Endothelial cell (in vitro differentiated cells): Measurements from ENCODE around the gene SLC45A1. TPM values are rescaled to one million over a fixed set of nuclear protein-coding genes. Genes with fewer than 3 reads are reported as not detected.

Source experiments
- DNase-seq: peaks from one replicate; pipeline ENCODE4 v3.0.0; 2021; ENCODE audit warnings: low spot score
- H3K27ac Mint-ChIP-seq: one replicate; pipeline ENCODE4 v1.8.0; 2021; ENCODE audit warnings: mixed read lengths, inconsistent platforms; ENCODE audit not compliant: unreplicated experiment
- H3K27me3 Mint-ChIP-seq: one replicate; pipeline ENCODE4 v1.8.0; 2021; ENCODE audit warnings: mild to moderate bottlenecking, moderate library complexity, mixed read lengths, inconsistent platforms; ENCODE audit not compliant: unreplicated experiment
- H3K36me3 Mint-ChIP-seq: one replicate; pipeline ENCODE4 v1.8.0; 2021; ENCODE audit warnings: mild to moderate bottlenecking, low read depth, mixed read lengths, inconsistent platforms; ENCODE audit not compliant: unreplicated experiment
- H3K4me1 Mint-ChIP-seq: one replicate; pipeline ENCODE4 v1.8.0; 2021; ENCODE audit warnings: mild to moderate bottlenecking, mixed read lengths, inconsistent platforms; ENCODE audit not compliant: unreplicated experiment
- H3K4me3 Mint-ChIP-seq: one replicate; pipeline ENCODE4 v1.8.0; 2021; ENCODE audit warnings: mild to moderate bottlenecking, mixed read lengths, inconsistent platforms; ENCODE audit not compliant: unreplicated experiment
- H3K9me3 Mint-ChIP-seq: one replicate; pipeline ENCODE4 v1.8.0; 2021; ENCODE audit warnings: mixed read lengths, inconsistent platforms; ENCODE audit not compliant: unreplicated experiment
- CTCF ChIP-seq: fragments of 200-600 bp; sonication (generic); IDR thresholded peaks from one replicate; pipeline ENCODE4 v1.5.0; 2021; ENCODE audit warnings: antibody characterized with exemption; ENCODE audit not compliant: unreplicated experiment
- total RNA-seq: library from RNA; stranded (reverse); fragmentation: NEBNext Ultra II Directional; extraction: Animal tissue kit (Norgen Biotek cat#: 25700); gene quantifications from one replicate; pipeline ENCODE4 v1.2.1, GENCODE V29; 2021; ENCODE audit not compliant: unreplicated experiment

SLC45A1 gene
- total RNA-seq, 1 donor from 2014 or later: 0.62 TPM

- Mint-ChIP-seq H3K9me3 (no peaks in the 10 kb centered on the region), H3K27me3 (peaks cover 11% of the 10 kb centered on the region), H3K27ac (peak overlapping the region; percentile 72)
These were observed 45.9 kb downstream of the SLC45A1 start for GRCh38 chr1:8363767-8364301.

DNA sequence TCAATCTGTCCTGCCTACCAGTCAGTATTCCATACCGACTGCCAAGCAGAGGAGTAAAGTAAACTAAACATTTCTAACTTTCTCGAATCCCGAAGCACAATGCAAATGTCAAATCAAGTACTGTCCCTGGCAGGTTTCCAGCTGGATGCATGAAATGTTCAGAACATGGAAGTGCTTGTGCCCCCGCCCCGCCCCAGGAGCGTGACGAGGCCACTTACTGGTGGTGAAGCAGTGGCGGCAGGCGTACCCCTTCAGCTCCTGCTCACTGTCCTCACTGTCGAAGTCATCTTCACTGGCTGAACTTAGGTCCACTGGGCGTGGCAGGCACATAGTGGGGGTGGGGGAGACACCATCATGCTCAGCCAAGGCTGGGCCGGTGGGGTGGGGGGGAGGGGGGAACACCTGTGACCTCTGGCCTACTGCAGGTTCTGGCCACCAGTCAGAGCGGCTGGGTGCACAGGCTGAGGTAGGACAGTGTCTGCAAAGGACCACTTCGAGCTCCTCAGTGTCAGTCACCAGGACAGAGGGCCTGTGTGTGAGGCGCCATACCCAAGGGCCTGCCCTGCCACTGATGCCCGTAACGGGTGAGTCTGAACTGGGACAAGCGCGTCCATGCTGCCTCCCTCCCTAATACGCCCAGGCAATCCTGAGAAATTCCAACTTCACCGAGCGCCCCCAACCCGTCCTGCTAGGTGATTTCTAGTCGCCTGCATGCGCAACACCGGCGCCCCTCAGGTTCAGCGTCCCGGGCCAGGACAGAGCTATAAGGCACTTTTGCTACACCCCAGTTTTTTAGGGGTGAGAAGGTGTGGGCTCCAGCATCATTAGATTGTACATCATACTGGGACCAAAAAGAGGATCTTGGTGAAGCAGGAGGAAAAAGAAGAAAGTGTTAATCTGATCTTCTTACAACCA is 46.9 kb downstream of the SLC45A1 start:
- Mint-ChIP-seq H3K27me3 (peaks cover 7% of the 10 kb centered on the region), H3K4me3 (peak overlapping the region; percentile 13), H3K36me3 (peaks cover 21% of the 10 kb centered on the region), H3K9me3 (no peaks in the 10 kb centered on the region), H3K4me1 (peaks cover 9% of the 10 kb centered on the region), H3K27ac (no peak overlapping the region)
- no peak for TF ChIP-seq CTCF
- DNase-seq: no peak

More at GRCh38 chr1:8363767-8364301, 45.9 kb downstream of the SLC45A1 start:
- no peak for TF ChIP-seq CTCF
- no peak for DNase-seq
- Mint-ChIP-seq H3K36me3 (peaks cover 21% of the 10 kb centered on the region), H3K4me3 (no peak overlapping the region), H3K4me1 (peaks cover 9% of the 10 kb centered on the region)

- Mint-ChIP-seq H3K4me3 (peak overlapping the region; percentile 76), H3K27me3 (peaks cover 7% of the 10 kb centered on the region), H3K36me3 (peaks cover 28% of the 10 kb centered on the region), H3K9me3 (no peaks in the 10 kb centered on the region), H3K27ac (no peak overlapping the region), H3K4me1 (peaks cover 16% of the 10 kb centered on the region)
- no peak for TF ChIP-seq CTCF
- DNase-seq: no peak
These were observed 47.9 kb downstream of the SLC45A1 start for GRCh38 chr1:8365661-8366362.

DNA sequence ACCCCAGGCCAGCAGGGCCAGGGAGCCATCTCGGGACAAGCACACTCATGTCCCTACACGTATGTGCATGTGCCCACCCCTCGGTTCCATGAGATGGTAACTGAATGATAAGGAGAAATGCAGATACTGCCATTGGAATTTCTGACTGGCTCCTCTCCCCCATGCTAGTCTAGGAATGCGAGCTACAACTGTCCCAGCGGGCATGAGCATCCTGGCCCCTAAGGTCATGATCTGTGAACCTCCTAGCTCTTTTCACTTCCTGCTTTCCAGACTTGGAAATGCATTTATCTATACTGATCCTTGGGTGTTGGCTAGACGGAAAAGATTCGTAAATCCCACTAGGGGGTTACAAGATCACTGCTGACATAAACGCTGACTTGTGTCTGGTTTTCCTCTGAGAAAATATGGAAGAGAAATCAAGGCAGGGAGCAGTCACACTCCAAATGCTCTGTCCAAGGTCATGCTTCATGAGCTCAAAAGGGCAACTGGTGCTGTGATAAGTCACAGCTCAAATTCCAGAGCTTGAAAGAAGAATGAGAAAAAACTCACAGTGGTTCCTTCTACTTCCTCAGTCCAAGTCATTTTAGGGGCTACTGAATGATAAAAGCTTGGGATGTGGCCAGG is 49.8 kb downstream of the SLC45A1 start:
- peaks cover 11% of the 10 kb centered on the region for H3K27me3 Mint-ChIP-seq
- TF ChIP-seq CTCF: no peak
- peak overlapping the region; percentile 54 for H3K27ac Mint-ChIP-seq
- peaks cover 32% of the 10 kb centered on the region for H3K4me1 Mint-ChIP-seq
- H3K4me3 Mint-ChIP-seq: no peak overlapping the region
- peaks cover 33% of the 10 kb centered on the region for H3K36me3 Mint-ChIP-seq
- no peak for DNase-seq
- no peaks in the 10 kb centered on the region for H3K9me3 Mint-ChIP-seq
